ENCODE measurements around the gene USP13.
"Not testable (repeated sequence)": the region's sequence is repeated elsewhere in the genome, so short reads cannot be mapped to it uniquely, and the experiment has no call there.

USP13 gene, protein sequence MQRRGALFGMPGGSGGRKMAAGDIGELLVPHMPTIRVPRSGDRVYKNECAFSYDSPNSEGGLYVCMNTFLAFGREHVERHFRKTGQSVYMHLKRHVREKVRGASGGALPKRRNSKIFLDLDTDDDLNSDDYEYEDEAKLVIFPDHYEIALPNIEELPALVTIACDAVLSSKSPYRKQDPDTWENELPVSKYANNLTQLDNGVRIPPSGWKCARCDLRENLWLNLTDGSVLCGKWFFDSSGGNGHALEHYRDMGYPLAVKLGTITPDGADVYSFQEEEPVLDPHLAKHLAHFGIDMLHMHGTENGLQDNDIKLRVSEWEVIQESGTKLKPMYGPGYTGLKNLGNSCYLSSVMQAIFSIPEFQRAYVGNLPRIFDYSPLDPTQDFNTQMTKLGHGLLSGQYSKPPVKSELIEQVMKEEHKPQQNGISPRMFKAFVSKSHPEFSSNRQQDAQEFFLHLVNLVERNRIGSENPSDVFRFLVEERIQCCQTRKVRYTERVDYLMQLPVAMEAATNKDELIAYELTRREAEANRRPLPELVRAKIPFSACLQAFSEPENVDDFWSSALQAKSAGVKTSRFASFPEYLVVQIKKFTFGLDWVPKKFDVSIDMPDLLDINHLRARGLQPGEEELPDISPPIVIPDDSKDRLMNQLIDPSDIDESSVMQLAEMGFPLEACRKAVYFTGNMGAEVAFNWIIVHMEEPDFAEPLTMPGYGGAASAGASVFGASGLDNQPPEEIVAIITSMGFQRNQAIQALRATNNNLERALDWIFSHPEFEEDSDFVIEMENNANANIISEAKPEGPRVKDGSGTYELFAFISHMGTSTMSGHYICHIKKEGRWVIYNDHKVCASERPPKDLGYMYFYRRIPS

DNA sequence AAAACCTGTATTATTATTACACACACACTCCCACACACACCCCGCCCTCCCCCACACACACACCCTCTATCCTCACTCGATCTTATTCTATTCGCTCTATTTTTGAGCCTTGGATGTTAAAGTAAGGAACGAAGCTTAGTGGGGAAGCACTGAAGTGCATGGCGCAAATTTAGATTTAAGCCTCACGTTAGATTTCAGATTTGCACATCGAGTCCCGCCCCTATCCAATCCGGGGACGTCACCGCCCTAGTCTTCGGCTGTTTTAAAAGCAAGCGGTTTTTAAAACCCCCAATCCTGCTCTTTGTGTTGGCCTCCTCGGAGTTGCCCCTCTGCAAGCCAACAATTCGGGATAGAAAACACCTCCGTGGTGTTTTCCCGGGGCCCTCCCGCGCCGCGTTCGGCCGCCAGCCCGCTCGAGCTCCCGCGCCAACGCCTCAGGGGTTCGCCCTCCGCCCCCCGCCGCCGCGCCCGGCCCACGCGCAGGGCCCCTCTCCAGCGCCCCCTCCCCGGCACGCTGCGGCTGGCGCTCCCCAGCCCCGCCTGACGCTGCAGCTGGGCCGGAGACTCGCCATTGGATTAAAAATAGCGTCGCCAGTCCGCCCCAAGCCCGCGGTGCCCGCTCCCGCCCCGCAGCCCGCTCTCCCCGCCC, at the start of gene USP13:
USP13 (plus strand) TSS at position 594 of the 649 bp plus-strand sequence. CDS start 186 bp downstream, outside the sequence.
- DNase-seq (ENCODE audit: low read depth, low spot score), result no peak

DNA sequence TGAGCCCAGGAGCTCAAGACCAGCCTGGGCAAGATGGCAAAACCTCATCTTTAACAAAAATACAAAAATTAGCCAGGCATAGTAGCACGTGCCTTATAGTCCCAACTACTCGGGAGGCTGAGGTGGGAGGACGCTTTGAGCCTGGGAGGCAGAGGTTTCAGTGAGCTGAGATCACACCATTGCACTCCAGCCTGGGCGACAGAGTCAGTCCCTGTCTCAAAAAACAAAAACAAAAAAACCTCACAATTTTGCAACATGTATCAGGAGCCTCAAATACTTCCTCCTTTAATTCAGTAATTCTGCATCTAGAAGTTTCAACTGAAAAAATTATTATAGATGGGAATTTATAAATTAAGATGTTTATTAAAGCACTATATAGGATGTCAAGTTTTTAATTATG, 49.5 kb upstream of the USP13 start:
- DNase-seq (ENCODE audit: low read depth, low spot score), result no peak

GRCh38 chr3:179603831-179604230, 49.0 kb upstream of the USP13 start:
- DNase-seq (ENCODE audit: low read depth, low spot score), result no peak

DNA sequence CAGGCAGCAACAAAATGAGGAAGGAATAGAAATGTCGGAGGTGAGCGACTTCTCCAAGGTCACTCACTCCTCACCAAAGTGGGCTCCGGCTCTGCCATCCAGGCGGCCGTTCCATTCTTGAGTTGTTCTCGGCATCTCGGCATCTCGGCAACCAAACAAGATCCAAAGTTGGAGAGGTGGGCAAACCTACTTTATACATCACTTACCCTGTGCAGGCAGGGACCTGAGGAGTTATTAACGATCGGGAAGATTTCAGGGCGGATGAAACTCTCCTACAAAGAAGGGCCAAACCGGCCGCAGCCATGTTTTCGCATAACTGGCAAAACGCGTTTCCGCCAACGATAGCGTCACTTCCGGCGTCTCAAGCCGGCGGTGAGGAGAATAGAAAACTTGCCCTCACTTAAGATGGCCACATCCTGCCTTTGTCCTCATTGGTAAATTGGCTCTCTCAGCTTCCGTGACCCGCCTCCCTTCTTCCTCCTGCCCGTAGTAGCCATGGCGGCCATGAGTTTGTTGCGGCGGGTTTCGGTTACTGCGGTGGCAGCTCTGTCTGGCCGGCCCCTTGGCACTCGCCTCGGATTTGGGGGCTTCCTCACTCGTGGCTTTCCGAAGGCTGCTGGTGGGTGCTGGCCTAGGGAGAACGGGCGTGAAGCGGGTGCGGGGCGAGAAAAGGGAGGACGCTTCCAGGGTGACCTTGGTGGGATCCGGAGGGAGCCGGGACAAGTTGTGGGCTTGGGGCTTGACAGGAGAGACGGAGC, 48.3 kb upstream of the USP13 start, which contains the start of the genes MRPL47 and NDUFB5:
MRPL47 (minus strand) TSS at position 318 of the 758 bp plus-strand sequence; CDS start at position 304, 14 bp downstream.
NDUFB5 (plus strand) TSS at position 474 of the 758 bp plus-strand sequence; CDS start at position 496, 22 bp downstream.
- DNase-seq (ENCODE audit: low read depth, low spot score), result peak; percentile 83

DNA sequence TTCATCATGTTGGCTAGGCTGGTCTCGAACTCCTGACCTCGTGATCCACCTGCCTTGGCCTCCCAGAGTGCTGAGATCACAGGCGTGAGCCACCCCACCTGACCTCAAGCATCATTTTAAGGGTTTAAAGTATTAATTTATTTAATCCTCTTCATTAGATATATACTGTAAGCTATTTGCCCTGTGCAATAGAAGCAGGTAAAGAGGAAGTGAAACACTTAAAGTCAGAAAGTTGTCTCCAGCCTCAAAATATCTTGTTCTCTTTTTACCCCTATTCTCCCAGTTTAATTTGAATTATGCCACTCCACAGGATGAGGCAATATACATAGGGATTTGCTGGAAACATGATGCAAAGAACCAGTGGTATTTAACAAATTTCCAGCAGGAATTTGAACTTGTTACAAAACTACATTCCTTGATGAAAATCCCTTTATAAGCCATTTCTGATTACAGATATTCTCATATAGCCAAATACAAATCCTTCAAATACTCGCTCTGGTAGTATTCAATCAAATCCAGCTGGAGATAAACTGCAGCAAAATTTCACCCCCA, 46.2 kb upstream of the USP13 start:
- no peak for DNase-seq (ENCODE audit: low read depth, low spot score)

DNA sequence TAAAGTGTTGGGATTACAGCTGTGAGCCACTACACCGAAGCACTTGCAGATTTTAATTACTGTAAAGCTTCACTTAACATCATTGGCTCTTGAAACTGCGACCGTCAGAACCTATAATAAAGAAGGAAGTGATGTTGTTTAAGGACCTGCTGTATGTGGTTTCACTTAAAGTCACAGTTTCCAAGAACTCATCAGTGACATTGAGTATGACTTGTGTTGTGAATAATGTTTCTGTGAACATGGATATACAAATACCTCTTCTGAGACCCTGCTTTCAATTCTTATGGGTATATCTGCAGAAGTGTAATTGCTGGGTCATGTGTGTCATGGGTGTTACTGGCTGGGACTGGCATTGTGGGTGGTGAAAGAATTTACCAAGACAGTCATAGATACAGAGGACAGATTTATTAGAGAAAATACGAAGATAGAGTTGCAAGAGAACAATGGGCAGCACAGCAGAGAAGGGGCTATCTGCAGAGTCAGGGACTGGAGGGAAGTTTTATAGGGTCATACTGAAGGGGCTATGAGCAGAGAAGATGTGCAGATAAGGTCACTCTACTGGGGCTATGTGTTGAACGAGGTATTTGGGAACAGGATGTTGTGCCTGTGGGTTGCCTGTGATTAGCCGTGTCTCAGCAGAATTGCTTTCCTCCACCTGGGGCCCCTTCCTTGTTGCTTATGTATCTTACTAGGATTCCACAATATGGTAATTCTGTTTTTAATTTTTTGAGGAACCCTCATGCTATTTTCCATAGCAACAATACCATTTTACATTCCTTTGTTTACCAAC, 43.7 kb upstream of the USP13 start:
- no peak for DNase-seq (ENCODE audit: low read depth, low spot score)

DNA sequence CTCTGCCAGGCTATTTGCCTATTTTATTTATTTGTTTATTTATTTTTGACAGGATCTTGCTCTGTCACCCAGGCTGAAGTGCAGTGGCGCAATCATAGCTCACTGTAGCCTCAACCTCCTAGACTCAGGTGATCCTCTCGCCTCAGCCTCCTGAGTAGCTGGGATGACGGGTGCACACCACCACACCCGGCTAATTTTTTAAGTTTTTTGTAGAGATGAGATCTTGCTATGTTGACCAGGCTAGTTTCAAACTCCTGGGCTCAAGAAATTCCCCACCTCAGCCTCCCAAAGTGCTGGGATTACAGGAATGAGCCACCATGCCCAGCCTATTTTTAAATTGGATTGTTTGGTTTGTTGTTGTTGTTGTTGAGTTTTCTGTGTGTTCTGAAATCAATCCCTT, 42.8 kb upstream of the USP13 start:
- DNase-seq (ENCODE audit: low read depth, low spot score), result no peak

- no peak for DNase-seq (ENCODE audit: low read depth, low spot score)
These were observed 39.0 kb upstream of the USP13 start for GRCh38 chr3:179613807-179614206.

DNA sequence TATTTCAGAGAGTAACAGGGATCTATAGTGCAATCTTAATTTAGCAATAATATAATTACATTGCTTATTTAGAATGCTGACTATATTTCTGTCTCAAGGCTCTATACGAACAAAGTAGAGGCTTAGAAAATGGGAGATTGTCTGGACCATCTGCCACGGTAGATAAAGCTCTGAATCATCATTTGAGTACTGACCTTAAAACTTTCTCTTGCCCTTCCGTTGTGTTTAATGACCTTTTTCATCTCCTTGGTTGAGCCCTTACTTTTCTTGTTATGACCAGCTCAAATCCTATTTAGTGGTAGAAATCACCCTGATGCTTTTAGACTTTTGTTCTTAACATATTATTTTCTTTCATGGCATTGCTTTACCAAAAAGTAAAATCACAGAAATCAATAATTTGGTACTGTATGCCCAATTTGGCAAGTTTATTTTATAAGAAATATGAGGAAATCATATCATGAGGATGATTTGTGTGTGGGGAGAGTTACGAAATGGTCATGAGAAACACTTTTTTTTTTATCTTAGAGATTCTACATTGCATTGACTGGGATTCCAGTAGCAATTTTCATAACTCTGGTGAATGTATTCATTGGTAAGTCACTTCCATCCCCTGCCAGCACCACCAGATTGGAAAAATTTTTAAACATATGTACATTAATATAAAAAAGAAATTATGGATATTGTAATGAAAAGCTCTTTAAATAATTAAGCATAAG, 37.2 kb upstream of the USP13 start:
- DNase-seq (ENCODE audit: low read depth, low spot score), result no peak

DNA sequence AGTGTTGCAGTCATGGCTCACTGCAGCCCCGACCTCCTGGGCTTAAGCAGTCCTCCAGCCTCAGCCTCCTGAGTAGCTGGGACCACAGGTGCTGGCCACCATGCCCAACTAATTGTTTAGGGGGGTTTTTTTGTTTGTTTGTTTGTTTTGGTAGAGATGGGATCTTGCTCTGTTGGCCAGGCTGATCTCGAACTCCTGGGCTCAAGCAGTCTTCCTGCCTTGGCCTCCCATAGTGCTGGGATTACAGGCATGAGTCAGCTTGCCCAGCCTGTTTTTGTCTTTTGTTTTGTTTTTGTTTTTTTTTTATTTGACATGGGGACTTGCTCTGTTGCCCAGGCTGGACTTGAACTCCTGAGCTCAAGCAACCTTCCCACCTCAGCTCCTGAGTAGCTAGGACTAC, 30.8 kb upstream of the USP13 start:
- DNase-seq (ENCODE audit: low read depth, low spot score), result no peak

- no peak for DNase-seq (ENCODE audit: low read depth, low spot score)
These were observed 28.4 kb upstream of the USP13 start for GRCh38 chr3:179624451-179624850.

GRCh38 chr3:179630753-179631451, 21.9 kb upstream of the USP13 start:
- no peak for DNase-seq (ENCODE audit: low read depth, low spot score)

DNA sequence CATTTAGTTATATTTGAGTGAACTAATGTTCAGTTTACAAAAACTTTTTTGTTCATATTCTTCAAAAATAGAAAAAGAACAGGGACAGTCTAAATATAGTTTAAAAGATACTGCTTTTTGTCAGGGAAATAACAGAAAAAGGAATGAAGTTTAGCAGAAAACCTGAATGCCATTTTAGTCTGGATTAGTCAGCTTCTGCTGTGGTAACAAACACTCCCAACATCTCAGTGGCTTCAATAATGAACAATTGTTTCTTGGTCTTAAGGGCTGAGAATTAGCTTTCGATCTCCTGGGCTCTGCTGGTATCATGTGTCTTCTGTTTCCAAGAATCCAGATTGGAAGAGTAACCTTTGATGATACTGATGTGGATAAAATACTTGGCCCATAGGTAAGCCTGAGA, 12.4 kb upstream of the USP13 start:
- DNase-seq (ENCODE audit: low read depth, low spot score), result no peak

- no peak for DNase-seq (ENCODE audit: low read depth, low spot score)
These were observed 10.0 kb upstream of the USP13 start for GRCh38 chr3:179642871-179643270.

DNA sequence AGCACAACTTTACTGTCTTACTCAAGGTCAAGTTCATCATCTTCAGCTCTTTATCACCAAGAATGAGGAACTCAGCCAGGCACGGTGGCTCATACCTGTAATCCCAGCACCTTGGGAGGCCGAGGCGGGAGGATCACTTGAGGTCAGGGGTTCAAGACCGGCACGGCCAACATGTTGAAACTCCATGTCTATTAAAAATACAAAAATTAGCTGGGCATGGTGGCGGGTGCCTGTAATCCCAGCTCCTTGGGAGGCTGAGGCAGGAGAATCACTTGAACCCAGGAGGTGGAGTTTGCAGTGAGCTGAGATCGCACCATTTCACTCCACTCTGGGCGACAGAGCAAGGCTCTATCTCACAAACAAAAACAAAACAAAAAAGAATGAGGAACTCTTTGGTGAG, 9.0 kb upstream of the USP13 start:
- not testable (repeated sequence) for DNase-seq (ENCODE audit: low read depth, low spot score)

- DNase-seq (ENCODE audit: low read depth, low spot score), result no peak
These were observed 6.7 kb upstream of the USP13 start for GRCh38 chr3:179646177-179646576.

- DNase-seq (ENCODE audit: low read depth, low spot score), result no peak
These were observed 973 bp upstream of the USP13 start for GRCh38 chr3:179651687-179652446.

Data from brain pericyte (primary cell).